ENCODE results near the gene AHNAK. TPM values are rescaled to one million over a fixed set of nuclear protein-coding genes. Genes with fewer than 3 reads are reported as not detected.

Gene AHNAK
- total RNA-seq, 2 experiments from 2014 or later, result 0.21 to 0.28 TPM

DNA sequence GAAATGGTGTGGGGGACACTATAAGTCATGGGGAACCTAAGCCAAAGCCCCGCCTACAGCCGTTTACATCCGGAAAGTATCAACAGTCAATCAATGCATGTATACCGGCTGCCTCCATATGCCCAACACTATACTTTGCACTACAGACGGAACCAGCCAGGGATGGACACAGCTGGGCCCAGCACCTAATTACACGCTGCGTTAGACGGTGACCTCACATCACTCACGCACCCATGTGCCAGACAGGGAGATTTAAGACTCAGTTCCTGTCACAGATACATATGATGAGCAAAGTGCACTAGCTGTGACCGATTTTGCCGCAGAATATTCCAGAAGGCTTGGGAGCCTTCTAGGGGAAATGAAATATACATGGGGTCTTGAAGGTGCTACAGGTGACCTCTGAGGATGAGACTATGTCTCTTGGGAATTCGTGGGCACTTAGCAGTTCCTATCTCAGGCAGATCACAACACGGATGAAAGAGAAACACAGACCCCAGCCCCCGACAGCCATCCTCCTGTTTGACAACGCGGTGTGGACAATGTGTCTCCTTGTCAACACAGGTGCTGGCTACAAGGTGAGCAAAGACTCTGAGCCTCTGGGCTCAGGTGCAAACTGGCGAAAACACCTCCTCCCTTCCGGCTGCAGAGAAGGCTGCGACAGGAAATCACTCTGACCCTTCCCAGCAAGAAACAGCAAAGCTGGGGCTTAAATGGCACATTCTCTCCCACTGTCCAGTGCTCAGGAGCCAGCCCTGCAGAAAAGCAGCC, 8.0 kb downstream of the AHNAK start:
- H2AFZ ChIP-seq (ENCODE audit: low read length), result peak overlapping the region; percentile 57; the same call in 1 of the 2 replicates
- H3K79me2 ChIP-seq (ENCODE audit: insufficient read depth, low read depth, low read length), result no peaks in the 10 kb centered on the region
- ChIA-PET CTCF (ENCODE audit: unreplicated experiment) (no interaction called here), POLR2A (no interaction called here)
- no peak overlapping the region for H3K27ac ChIP-seq (ENCODE audit: low read depth, low read length, poor library complexity, severe bottlenecking)
- H3K36me3 ChIP-seq (ENCODE audit: insufficient read depth, low read length), result no peaks in the 10 kb centered on the region
- peaks cover 38% of the 10 kb centered on the region for H3K4me1 ChIP-seq (ENCODE audit: insufficient read depth, low read length, poor library complexity, severe bottlenecking)
- H3K4me2 ChIP-seq (ENCODE audit: low read length), result peak overlapping the region; percentile 35; the same call in 1 of the 2 replicates
- H3K9me2 ChIP-seq (ENCODE audit: insufficient read depth, low read length), result no peaks in the 10 kb centered on the region
- DNase-seq (ENCODE audit: low spot score), result peak; percentile 35
- H3K9me3 ChIP-seq (ENCODE audit: low read length), result no peaks in the 10 kb centered on the region
- TF ChIP-seq, protein P1, sequence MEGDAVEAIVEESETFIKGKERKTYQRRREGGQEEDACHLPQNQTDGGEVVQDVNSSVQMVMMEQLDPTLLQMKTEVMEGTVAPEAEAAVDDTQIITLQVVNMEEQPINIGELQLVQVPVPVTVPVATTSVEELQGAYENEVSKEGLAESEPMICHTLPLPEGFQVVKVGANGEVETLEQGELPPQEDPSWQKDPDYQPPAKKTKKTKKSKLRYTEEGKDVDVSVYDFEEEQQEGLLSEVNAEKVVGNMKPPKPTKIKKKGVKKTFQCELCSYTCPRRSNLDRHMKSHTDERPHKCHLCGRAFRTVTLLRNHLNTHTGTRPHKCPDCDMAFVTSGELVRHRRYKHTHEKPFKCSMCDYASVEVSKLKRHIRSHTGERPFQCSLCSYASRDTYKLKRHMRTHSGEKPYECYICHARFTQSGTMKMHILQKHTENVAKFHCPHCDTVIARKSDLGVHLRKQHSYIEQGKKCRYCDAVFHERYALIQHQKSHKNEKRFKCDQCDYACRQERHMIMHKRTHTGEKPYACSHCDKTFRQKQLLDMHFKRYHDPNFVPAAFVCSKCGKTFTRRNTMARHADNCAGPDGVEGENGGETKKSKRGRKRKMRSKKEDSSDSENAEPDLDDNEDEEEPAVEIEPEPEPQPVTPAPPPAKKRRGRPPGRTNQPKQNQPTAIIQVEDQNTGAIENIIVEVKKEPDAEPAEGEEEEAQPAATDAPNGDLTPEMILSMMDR (conservative IDR thresholded peaks at IDR 0.05; ENCODE audit: low read length), result no peak
- TF ChIP-seq EZH2phosphoT487 (IDR thresholded peaks at IDR 0.05; ENCODE audit: borderline replicate concordance, low read depth, low read length), result no peak
- BruUV-seq (replicated peaks), result no TSS peak
- intact Hi-C loops (cut with micrococcal nuclease; ENCODE audit: unreplicated experiment), result no loop called here
- no peaks in the 10 kb centered on the region for H4K20me1 ChIP-seq (ENCODE audit: insufficient read depth, low read length)
- H3K4me3 ChIP-seq (ENCODE audit: low read depth, low read length, poor library complexity, severe bottlenecking), result no peak overlapping the region

DNA sequence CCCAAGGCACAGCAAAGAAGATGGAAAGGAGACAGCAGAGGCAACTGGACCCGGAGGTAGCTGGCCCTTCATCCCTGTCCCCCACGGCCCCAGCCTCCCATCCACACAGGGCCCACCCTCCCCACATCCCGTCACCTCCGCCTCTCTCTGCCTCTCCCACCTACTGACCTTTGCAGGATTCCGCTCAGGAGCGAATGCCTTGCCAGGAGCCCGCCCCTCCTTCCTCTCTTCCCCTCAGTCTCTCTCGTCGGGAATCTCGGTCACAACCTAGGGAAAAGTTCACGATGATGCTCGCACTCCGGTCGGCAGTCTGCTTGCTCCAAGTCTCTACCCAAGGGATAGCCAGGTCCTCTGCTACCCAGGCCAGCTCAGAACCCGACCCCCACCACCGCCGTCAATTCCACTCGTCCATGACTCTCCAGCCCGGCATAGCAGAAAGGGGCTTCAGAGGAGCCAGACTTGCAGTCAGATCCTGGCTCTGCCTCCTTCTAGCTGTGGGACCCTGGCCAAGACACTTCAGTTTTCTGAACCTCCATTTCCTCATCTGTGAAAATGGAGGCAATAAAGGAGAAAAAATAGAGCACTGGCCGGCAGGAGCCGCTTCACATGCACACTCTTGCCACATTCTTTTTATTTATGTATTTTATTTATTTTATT, 10.2 kb downstream of the AHNAK start:
- DNase-seq (ENCODE audit: low spot score), result no peak
- H3K4me1 ChIP-seq (ENCODE audit: insufficient read depth, low read length, poor library complexity, severe bottlenecking), result peaks cover 22% of the 10 kb centered on the region
- no peaks in the 10 kb centered on the region for H4K20me1 ChIP-seq (ENCODE audit: insufficient read depth, low read length)
- no peaks in the 10 kb centered on the region for H3K79me2 ChIP-seq (ENCODE audit: insufficient read depth, low read depth, low read length)
- TF ChIP-seq EZH2phosphoT487 (IDR thresholded peaks at IDR 0.05; ENCODE audit: borderline replicate concordance, low read depth, low read length), result no peak
- TF ChIP-seq, protein P1 (conservative IDR thresholded peaks at IDR 0.05; ENCODE audit: low read length), result no peak
- H3K9me2 ChIP-seq (ENCODE audit: insufficient read depth, low read length), result no peaks in the 10 kb centered on the region
- H2AFZ ChIP-seq (ENCODE audit: low read length), result no peak overlapping the region
- intact Hi-C loops (cut with micrococcal nuclease; ENCODE audit: unreplicated experiment), result no loop called here
- H3K9me3 ChIP-seq (ENCODE audit: low read length), result no peaks in the 10 kb centered on the region
- H3K4me2 ChIP-seq (ENCODE audit: low read length), result no peak overlapping the region
- BruUV-seq (replicated peaks), result no TSS peak
- CTCF ChIA-PET (ENCODE audit: unreplicated experiment), result no interaction called here
- no peak overlapping the region for H3K27ac ChIP-seq (ENCODE audit: low read depth, low read length, poor library complexity, severe bottlenecking)
- H3K36me3 ChIP-seq (ENCODE audit: insufficient read depth, low read length), result no peaks in the 10 kb centered on the region
- no peak overlapping the region for H3K4me3 ChIP-seq (ENCODE audit: low read depth, low read length, poor library complexity, severe bottlenecking)
- POLR2A ChIA-PET, result interaction anchor here (0.7 kb wide), 1 partner anchor 475 kb away, joined by 3 read pairs; no protein-coding TSS in a partner anchor

DNA sequence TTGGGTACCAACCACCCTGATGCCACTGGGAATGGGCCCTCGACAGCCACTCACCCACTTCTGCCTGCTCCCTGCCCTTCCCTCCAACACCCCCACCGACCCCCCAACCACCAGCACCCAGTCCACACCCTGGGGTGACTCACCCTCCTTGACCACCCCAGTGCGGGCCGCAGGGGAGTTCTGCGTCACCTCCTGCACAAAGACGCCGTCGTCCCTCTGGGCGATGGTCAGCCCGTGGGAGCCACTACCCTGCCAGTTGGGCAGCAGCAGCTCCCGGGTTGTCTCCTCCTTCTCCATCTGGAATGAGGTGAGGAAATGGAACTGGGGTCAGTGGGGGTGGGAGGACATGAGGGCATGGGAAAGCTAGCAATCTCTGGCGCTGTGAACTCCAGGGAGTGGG, 10.8 kb downstream of the AHNAK start:
- BruUV-seq (replicated peaks), result no TSS peak

More for the DNA sequence above, 10.8 kb downstream of the AHNAK start:
- no peaks in the 10 kb centered on the region for H3K79me2 ChIP-seq (ENCODE audit: insufficient read depth, low read depth, low read length)
- H2AFZ ChIP-seq (ENCODE audit: low read length), result no peak overlapping the region
- TF ChIP-seq, protein P1 (conservative IDR thresholded peaks at IDR 0.05; ENCODE audit: low read length), result no peak
- no peak for TF ChIP-seq EZH2phosphoT487 (IDR thresholded peaks at IDR 0.05; ENCODE audit: borderline replicate concordance, low read depth, low read length)
- intact Hi-C loops (cut with micrococcal nuclease; ENCODE audit: unreplicated experiment), result no loop called here
- H3K9me3 ChIP-seq (ENCODE audit: low read length), result no peaks in the 10 kb centered on the region
- H3K4me1 ChIP-seq (ENCODE audit: insufficient read depth, low read length, poor library complexity, severe bottlenecking), result peaks cover 16% of the 10 kb centered on the region
- no peak overlapping the region for H3K27ac ChIP-seq (ENCODE audit: low read depth, low read length, poor library complexity, severe bottlenecking)
- no peaks in the 10 kb centered on the region for H3K36me3 ChIP-seq (ENCODE audit: insufficient read depth, low read length)
- DNase-seq (ENCODE audit: low spot score), result no peak
- H4K20me1 ChIP-seq (ENCODE audit: insufficient read depth, low read length), result no peaks in the 10 kb centered on the region
- H3K9me2 ChIP-seq (ENCODE audit: insufficient read depth, low read length), result no peaks in the 10 kb centered on the region
- H3K4me3 ChIP-seq (ENCODE audit: low read depth, low read length, poor library complexity, severe bottlenecking), result no peak overlapping the region
- POLR2A ChIA-PET, result interaction anchor here (1.2 kb wide), 1 partner anchor 71 kb away, joined by 3 read pairs; no protein-coding TSS in a partner anchor
- no peak overlapping the region for H3K4me2 ChIP-seq (ENCODE audit: low read length)
- CTCF ChIA-PET (ENCODE audit: unreplicated experiment), result no interaction called here

All from OCI-LY7 (cell line).